22Rv1 (cell line): ENCODE data around the gene NRCAM.

Experiments used
- CTCF ChIP-seq: fragments of 450-650 bp; IDR thresholded peaks from 2 replicates; pipeline ENCODE4 v1.5.1; 2017; ENCODE audit warnings: mild to moderate bottlenecking
- ZFX ChIP-seq: fragments of 450-650 bp; IDR thresholded peaks from 2 replicates; pipeline ENCODE4 v1.6.1; 2017; ENCODE audit warnings: antibody characterized with exemption, borderline replicate concordance

GRCh38 chr7:108436906-108437305, 19.3 kb downstream of the NRCAM start:
- no peak for TF ChIP-seq CTCF
- no peak for TF ChIP-seq ZFX
